ENCODE data around the gene SCARF2. TPM values are rescaled to one million over a fixed set of nuclear protein-coding genes. Genes with fewer than 3 reads are reported as not detected.

Gene SCARF2
- total and polyA plus RNA-seq, 4 experiments from 2014 or later: 0.12 to 2.7 (median 1.9) TPM

GRCh38 chr22:20463324-20464095 is 25.9 kb upstream of the SCARF2 start:
- DNase-seq: peak; percentile 47 to 67 (median 64)
- peak overlapping the region; percentile 0 to 84 (median 79) for H3K4me3 Mint-ChIP-seq
- H3K4me1 Mint-ChIP-seq: peaks cover 44 to 79% (median 58%) of the 10 kb centered on the region in 4 donors
- CTCF ChIA-PET (ENCODE audit: partially characterized antibody): interaction anchor here (0.7 to 4.4 kb wide), 17 partner anchors 9 to 108 kb away, joined by 3 to 33 read pairs (median 5); partner anchors contain the start of genes KLHL22 and MED15
- peak overlapping the region; percentile 65 for H3K27ac ChIP-seq (ENCODE audit: low read depth, low read length)
- H3K36me3 Mint-ChIP-seq: peaks cover 22 to 25% of the 10 kb centered on the region in 2 donors
- H3K4me3 ChIP-seq (ENCODE audit: low read length in 2 of 2): peak overlapping the region in 1 of 2 donors; percentile 54
- peaks cover 67% of the 10 kb centered on the region for H3K4me1 ChIP-seq (ENCODE audit: insufficient read depth, low read length)
- no peaks in the 10 kb centered on the region for H3K27me3 ChIP-seq (ENCODE audit: insufficient read depth, low read length)
- no peaks in the 10 kb centered on the region for H3K36me3 ChIP-seq (ENCODE audit: insufficient read depth, low read length)
- H3K27me3 Mint-ChIP-seq: no peaks in the 10 kb centered on the region
- POLR2A ChIA-PET (ENCODE audit: partially characterized antibody): interaction anchor here (0.6 to 3.8 kb wide), 35 partner anchors 8 to 1032 kb away, joined by 3 to 93 read pairs (median 7); partner anchors contain the start of genes DGCR6L, HIRA, KLHL22 and MED15
- H3K27ac Mint-ChIP-seq: peak overlapping the region; percentile 94 to 99 (median 97)
- H3K9me3 Mint-ChIP-seq: peaks cover 0 to 5% (median 0%) of the 10 kb centered on the region in 8 donors
- H3K9me3 ChIP-seq (ENCODE audit: control insufficient read depth in 1 of 2, low read length in 2 of 2): no peaks in the 10 kb centered on the region
- intact Hi-C loops (cut with micrococcal nuclease): loop anchor here (1.0 kb wide), 4 partner anchors 11 to 106 kb away; no protein-coding TSS in a partner anchor

- no peaks in the 10 kb centered on the region for H3K27me3 ChIP-seq (ENCODE audit: insufficient read depth, low read length)
- DNase-seq: no peak
- peaks cover 0 to 5% (median 0%) of the 10 kb centered on the region in 8 donors for H3K9me3 Mint-ChIP-seq
- peaks cover 34 to 49% of the 10 kb centered on the region in 2 donors for H3K36me3 Mint-ChIP-seq
- H3K27ac Mint-ChIP-seq: peak overlapping the region in 3 of 7 donors; percentile 4 to 59 (median 57)
- CTCF ChIA-PET (ENCODE audit: partially characterized antibody): interaction anchor here (1.1 to 1.5 kb wide), 2 partner anchors 42 to 45 kb away, joined by 3 to 9 read pairs; no protein-coding TSS in a partner anchor
- H3K27ac ChIP-seq (ENCODE audit: low read depth, low read length): no peak overlapping the region
- POLR2A ChIA-PET (ENCODE audit: partially characterized antibody): interaction anchor here (1.0 to 1.1 kb wide), 2 partner anchors 24 to 92 kb away, joined by 3 read pairs; no protein-coding TSS in a partner anchor
- intact Hi-C loops (cut with micrococcal nuclease): no loop called here
- H3K27me3 Mint-ChIP-seq: no peaks in the 10 kb centered on the region
- no peak overlapping the region for H3K4me3 Mint-ChIP-seq
- no peaks in the 10 kb centered on the region for H3K9me3 ChIP-seq (ENCODE audit: control insufficient read depth in 1 of 2, low read length in 2 of 2)
- H3K36me3 ChIP-seq (ENCODE audit: insufficient read depth, low read length): peaks cover 5% of the 10 kb centered on the region
- H3K4me1 Mint-ChIP-seq: peaks cover 40 to 77% (median 50%) of the 10 kb centered on the region in 4 donors
- no peak overlapping the region for H3K4me3 ChIP-seq (ENCODE audit: low read length in 2 of 2)
- peaks cover 52% of the 10 kb centered on the region for H3K4me1 ChIP-seq (ENCODE audit: insufficient read depth, low read length)
Measured at GRCh38 chr22:20459862-20460261, 22.2 kb upstream of the SCARF2 start.

- H3K9me3 ChIP-seq (ENCODE audit: control insufficient read depth in 1 of 2, low read length in 2 of 2): no peaks in the 10 kb centered on the region
- peaks cover 35 to 70% (median 43%) of the 10 kb centered on the region in 4 donors for H3K4me1 Mint-ChIP-seq
- H3K36me3 ChIP-seq (ENCODE audit: insufficient read depth, low read length): peaks cover 5% of the 10 kb centered on the region
- H3K9me3 Mint-ChIP-seq: peaks cover 0 to 3% (median 0%) of the 10 kb centered on the region in 8 donors
- ChIA-PET CTCF (ENCODE audit: partially characterized antibody) (interaction anchor here (1.0 kb wide), 1 partner anchor 41 kb away, joined by 4 read pairs; no protein-coding TSS in a partner anchor), POLR2A (ENCODE audit: partially characterized antibody) (interaction anchor here (1.0 to 1.1 kb wide), 2 partner anchors 23 to 92 kb away, joined by 3 read pairs; no protein-coding TSS in a partner anchor)
- peaks cover 45% of the 10 kb centered on the region for H3K4me1 ChIP-seq (ENCODE audit: insufficient read depth, low read length)
- DNase-seq: no peak
- no peaks in the 10 kb centered on the region for H3K27me3 Mint-ChIP-seq
- H3K27ac Mint-ChIP-seq: peak overlapping the region in 4 of 7 donors; percentile 8 to 70 (median 42)
- no peak overlapping the region for H3K27ac ChIP-seq (ENCODE audit: low read depth, low read length)
- intact Hi-C loops (cut with micrococcal nuclease): no loop called here
- peaks cover 34 to 47% of the 10 kb centered on the region in 2 donors for H3K36me3 Mint-ChIP-seq
- peak overlapping the region in 1 of 8 donors; percentile 3 for H3K4me3 Mint-ChIP-seq
- no peak overlapping the region for H3K4me3 ChIP-seq (ENCODE audit: low read length in 2 of 2)
- H3K27me3 ChIP-seq (ENCODE audit: insufficient read depth, low read length): no peaks in the 10 kb centered on the region
Measured at GRCh38 chr22:20459152-20459542, 21.5 kb upstream of the SCARF2 start.

GRCh38 chr22:20458530-20459151 is 21.0 kb upstream of the SCARF2 start:
- Histone ChIP-seq H3K27ac (ENCODE audit: low read depth, low read length) (no peak overlapping the region), H3K36me3 (ENCODE audit: insufficient read depth, low read length) (peaks cover 5% of the 10 kb centered on the region), H3K4me1 (ENCODE audit: insufficient read depth, low read length) (peaks cover 40% of the 10 kb centered on the region), H3K27me3 (ENCODE audit: insufficient read depth, low read length) (no peaks in the 10 kb centered on the region), H3K9me3 (ENCODE audit: control insufficient read depth in 1 of 2, low read length in 2 of 2) (no peaks in the 10 kb centered on the region), H3K4me3 (ENCODE audit: low read length in 2 of 2) (no peak overlapping the region)
- peaks cover 30 to 65% (median 38%) of the 10 kb centered on the region in 4 donors for H3K4me1 Mint-ChIP-seq
- ChIA-PET POLR2A (ENCODE audit: partially characterized antibody) (interaction anchor here (1.0 to 1.1 kb wide), 2 partner anchors 22 to 93 kb away, joined by 3 read pairs; no protein-coding TSS in a partner anchor), CTCF (ENCODE audit: partially characterized antibody) (interaction anchor here (0.7 to 1.0 kb wide), 2 partner anchors 40 to 138 kb away, joined by 4 to 6 read pairs; no protein-coding TSS in a partner anchor)
- peak overlapping the region in 3 of 7 donors; percentile 35 to 70 (median 47) for H3K27ac Mint-ChIP-seq
- H3K36me3 Mint-ChIP-seq: peaks cover 34 to 45% of the 10 kb centered on the region in 2 donors
- H3K27me3 Mint-ChIP-seq: no peaks in the 10 kb centered on the region
- no peak for DNase-seq
- intact Hi-C loops (cut with micrococcal nuclease): no loop called here
- peaks cover 0 to under 1% (median 0%) of the 10 kb centered on the region in 8 donors for H3K9me3 Mint-ChIP-seq
- H3K4me3 Mint-ChIP-seq: no peak overlapping the region

- Mint-ChIP-seq H3K27me3 (no peaks in the 10 kb centered on the region), H3K9me3 (no peaks in the 10 kb centered on the region), H3K4me1 (peaks cover 21 to 56% (median 30%) of the 10 kb centered on the region in 4 donors), H3K27ac (peak overlapping the region in 3 of 7 donors; percentile 18 to 48 (median 27)), H3K4me3 (no peak overlapping the region), H3K36me3 (peaks cover 37 to 45% of the 10 kb centered on the region in 2 donors)
- Histone ChIP-seq H3K4me1 (ENCODE audit: insufficient read depth, low read length) (peaks cover 30% of the 10 kb centered on the region), H3K9me3 (ENCODE audit: control insufficient read depth in 1 of 2, low read length in 2 of 2) (no peaks in the 10 kb centered on the region), H3K27ac (ENCODE audit: low read depth, low read length) (no peak overlapping the region), H3K36me3 (ENCODE audit: insufficient read depth, low read length) (peaks cover 5% of the 10 kb centered on the region), H3K4me3 (ENCODE audit: low read length in 2 of 2) (no peak overlapping the region), H3K27me3 (ENCODE audit: insufficient read depth, low read length) (no peaks in the 10 kb centered on the region)
- ChIA-PET CTCF (ENCODE audit: partially characterized antibody) (interaction anchor here (0.7 to 4.9 kb wide), 7 partner anchors 20 to 146 kb away, joined by 3 to 107 read pairs (median 6); no protein-coding TSS in a partner anchor), POLR2A (ENCODE audit: partially characterized antibody) (interaction anchor here (1.7 to 1.9 kb wide), 2 partner anchors 29 to 102 kb away, joined by 6 to 8 read pairs; no protein-coding TSS in a partner anchor)
- DNase-seq: no peak
- intact Hi-C loops (cut with micrococcal nuclease): loop anchor here (2.0 kb wide), 1 partner anchor 39 kb away; no protein-coding TSS in a partner anchor
Measured at GRCh38 chr22:20457506-20458240, 20.0 kb upstream of the SCARF2 start.

GRCh38 chr22:20456722-20457076 is 19.1 kb upstream of the SCARF2 start:
- no peak overlapping the region for H3K4me3 ChIP-seq (ENCODE audit: low read length in 2 of 2)
- Mint-ChIP-seq H3K4me1 (peaks cover 18 to 51% (median 26%) of the 10 kb centered on the region in 4 donors), H3K27ac (peak overlapping the region in 4 of 7 donors; percentile 37 to 75 (median 73)), H3K27me3 (no peaks in the 10 kb centered on the region), H3K9me3 (no peaks in the 10 kb centered on the region), H3K36me3 (peaks cover 41 to 53% of the 10 kb centered on the region in 2 donors), H3K4me3 (no peak overlapping the region)
- peaks cover 5% of the 10 kb centered on the region for H3K36me3 ChIP-seq (ENCODE audit: insufficient read depth, low read length)
- intact Hi-C loops (cut with micrococcal nuclease): loop anchor here (1.0 to 2.0 kb wide), 3 partner anchors 27 to 40 kb away; no protein-coding TSS in a partner anchor
- ChIA-PET CTCF (ENCODE audit: partially characterized antibody) (interaction anchor here (0.6 to 4.9 kb wide), 27 partner anchors 8 to 299 kb away, joined by 3 to 107 read pairs (median 4); partner anchors contain the start of gene MED15), POLR2A (ENCODE audit: partially characterized antibody) (interaction anchor here (1.4 to 3.3 kb wide), 5 partner anchors 8 to 103 kb away, joined by 4 to 14 read pairs (median 8); partner anchors contain the start of gene MED15)
- no peaks in the 10 kb centered on the region for H3K9me3 ChIP-seq (ENCODE audit: control insufficient read depth in 1 of 2, low read length in 2 of 2)
- no peak for DNase-seq
- no peak overlapping the region for H3K27ac ChIP-seq (ENCODE audit: low read depth, low read length)
- H3K4me1 ChIP-seq (ENCODE audit: insufficient read depth, low read length): peaks cover 25% of the 10 kb centered on the region
- no peaks in the 10 kb centered on the region for H3K27me3 ChIP-seq (ENCODE audit: insufficient read depth, low read length)

All from CD4-positive, alpha-beta memory T cell (primary cell).